Astrocyte (in vitro differentiated cells and primary cell): Measurements from ENCODE around the gene CDKAL1. TPM values are rescaled to one million over a fixed set of nuclear protein-coding genes. Genes with fewer than 3 reads are reported as not detected.

ENCODE experiments used
- DNase-seq: peaks from one replicate; pipeline ENCODE4 v3.0.0-alpha.2; 2010; ENCODE audit warnings: low read depth
- FAIRE-seq: peaks from 2 replicates; lab custom pipeline; 2011; peaks lifted over from hg19 to GRCh38; lab: Jason Lieb, UNC
- H2AFZ ChIP-seq: 2 replicates; pipeline ENCODE4 v1.6.0; 2012; ENCODE audit warnings: low read depth, low read length, inconsistent platforms
- H3K27ac ChIP-seq: 2 replicates; pipeline ENCODE4 v1.5.1; 2011; ENCODE audit warnings: low read depth, low read length, inconsistent platforms
- H3K27me3 ChIP-seq: 2 replicates; pipeline ENCODE4 v1.6.0; 2011; ENCODE audit warnings: low read length, inconsistent platforms; ENCODE audit not compliant: insufficient read depth
- H3K36me3 ChIP-seq: 2 replicates; pipeline ENCODE4 v1.5.1; 2011; ENCODE audit warnings: low read length, inconsistent platforms; ENCODE audit not compliant: insufficient read depth
- H3K4me1 ChIP-seq: 2 replicates; pipeline ENCODE4 v1.5.1; 2011; ENCODE audit warnings: low read length, inconsistent platforms; ENCODE audit not compliant: insufficient read depth
- H3K4me2 ChIP-seq: 2 replicates; pipeline ENCODE4 v1.6.0; 2012; ENCODE audit warnings: low read length, inconsistent platforms
- H3K4me3 ChIP-seq: 2 replicates; pipeline ENCODE4 v1.5.1; 2011; ENCODE audit warnings: low read depth, mild to moderate bottlenecking, low read length, inconsistent platforms; ENCODE audit not compliant: insufficient read depth
- H3K79me2 ChIP-seq: 2 replicates; pipeline ENCODE4 v1.6.0; 2012; ENCODE audit warnings: mild to moderate bottlenecking, low read length, inconsistent platforms; ENCODE audit not compliant: insufficient read depth
- H3K9ac ChIP-seq: 2 replicates; pipeline ENCODE4 v1.6.0; 2012; ENCODE audit warnings: mild to moderate bottlenecking, low read length, inconsistent platforms
- H3K9me3 ChIP-seq: 2 replicates; pipeline ENCODE4 v1.5.1; 2012; ENCODE audit warnings: low read depth, mild to moderate bottlenecking, low read length, inconsistent platforms; ENCODE audit not compliant: insufficient read depth
- H4K20me1 ChIP-seq: 2 replicates; pipeline ENCODE4 v1.6.0; 2012; ENCODE audit warnings: low read length, inconsistent platforms; ENCODE audit not compliant: insufficient read depth
- H3K27ac Mint-ChIP-seq: one replicate; pipeline ENCODE4 v1.8.0; 2021; ENCODE audit warnings: mild to moderate bottlenecking, mixed read lengths; ENCODE audit not compliant: unreplicated experiment
- H3K27me3 Mint-ChIP-seq: one replicate; pipeline ENCODE4 v1.8.0; 2021; ENCODE audit warnings: low read depth, mixed read lengths; ENCODE audit not compliant: unreplicated experiment
- H3K36me3 Mint-ChIP-seq: one replicate; pipeline ENCODE4 v1.8.0; 2021; ENCODE audit warnings: low read depth, mixed read lengths; ENCODE audit not compliant: unreplicated experiment
- H3K4me1 Mint-ChIP-seq: one replicate; pipeline ENCODE4 v1.8.0; 2021; ENCODE audit warnings: low read depth, mixed read lengths; ENCODE audit not compliant: unreplicated experiment
- H3K4me3 Mint-ChIP-seq: one replicate; pipeline ENCODE4 v1.8.0; 2021; ENCODE audit warnings: mild to moderate bottlenecking, moderate library complexity, mixed read lengths; ENCODE audit not compliant: unreplicated experiment
- H3K9me3 Mint-ChIP-seq: one replicate; pipeline ENCODE4 v1.8.0; 2021; ENCODE audit warnings: mild to moderate bottlenecking, mixed read lengths; ENCODE audit not compliant: unreplicated experiment
- EZH2 ChIP-seq: IDR thresholded peaks from 2 replicates; pipeline ENCODE4 v1.6.1; 2012; ENCODE audit warnings: mild to moderate bottlenecking, low read length, inconsistent platforms; ENCODE audit not compliant: insufficient read depth
- total RNA-seq: library from RNA; stranded (reverse); gene quantifications from 2 replicates; pipeline ENCODE4 v1.2.1, GENCODE V29; 2021
- TF ChIP-seq, protein P1 (sequence below): IDR thresholded peaks from 2 replicates; pipeline ENCODE4 v1.5.1; 2011; ENCODE audit warnings: low read depth, mild to moderate bottlenecking, inconsistent platforms, low read length, moderate library complexity; ENCODE audit not compliant: insufficient read depth

Gene CDKAL1
- total RNA-seq, 1 donor from 2014 or later: 13.7 TPM

DNA sequence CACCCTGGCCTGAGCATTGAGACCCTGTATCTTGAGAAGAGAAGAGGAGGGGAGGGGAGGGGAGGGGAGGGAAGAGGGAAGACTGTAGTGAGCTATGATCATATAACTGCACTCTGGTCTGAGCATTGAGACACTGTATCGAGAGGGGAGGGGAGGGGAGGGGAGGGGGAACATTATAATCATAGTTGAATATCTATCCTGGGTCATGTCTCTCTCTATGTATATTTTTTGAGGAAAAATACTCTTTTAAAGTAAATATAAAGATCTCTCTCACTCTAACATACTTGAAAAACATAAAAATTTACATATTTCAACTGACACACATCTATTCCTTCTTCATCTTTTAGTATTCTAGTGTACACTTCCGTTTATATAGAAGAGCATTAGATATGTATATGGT, 431.0 kb downstream of the CDKAL1 start:
- H3K27ac ChIP-seq: no peak overlapping the region
- Mint-ChIP-seq H3K4me3 (no peak overlapping the region), H3K27me3 (no peaks in the 10 kb centered on the region)

DNA sequence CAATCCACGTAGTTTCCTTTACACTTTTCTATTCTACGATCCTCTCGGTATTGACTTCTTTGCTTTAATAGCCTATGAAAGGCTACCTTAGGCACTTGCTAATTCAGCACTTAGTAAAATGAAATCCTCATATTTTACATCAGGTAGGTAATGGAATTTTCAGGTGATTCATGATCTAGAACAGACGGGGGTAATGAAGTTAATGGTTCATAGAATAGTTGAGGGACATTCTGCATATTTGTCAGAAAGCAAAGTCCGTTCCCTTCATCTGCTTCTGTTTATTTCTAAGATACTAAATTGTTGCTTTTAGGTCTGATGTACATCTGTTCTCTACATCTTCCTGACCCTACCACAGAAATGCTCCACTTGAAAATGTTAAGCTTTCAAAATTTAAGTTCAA, 431.7 kb downstream of the CDKAL1 start:
- Mint-ChIP-seq H3K4me3 (no peak overlapping the region), H3K27ac (no peak overlapping the region), H3K36me3 (peaks cover 9% of the 10 kb centered on the region), H3K4me1 (no peaks in the 10 kb centered on the region), H3K27me3 (no peaks in the 10 kb centered on the region), H3K9me3 (peaks cover 8% of the 10 kb centered on the region)
- Histone ChIP-seq H3K36me3 (no peaks in the 10 kb centered on the region), H4K20me1 (no peaks in the 10 kb centered on the region), H3K4me1 (no peaks in the 10 kb centered on the region), H3K9ac (no peak overlapping the region), H3K79me2 (no peaks in the 10 kb centered on the region), H3K27ac (no peak overlapping the region), H3K9me3 (no peaks in the 10 kb centered on the region), H2AFZ (no peak overlapping the region), H3K4me3 (no peak overlapping the region), H3K27me3 (no peaks in the 10 kb centered on the region), H3K4me2 (no peak overlapping the region)
- DNase-seq (no peak), FAIRE-seq (no peak)
- no peak for TF ChIP-seq EZH2
- TF ChIP-seq, protein P1, sequence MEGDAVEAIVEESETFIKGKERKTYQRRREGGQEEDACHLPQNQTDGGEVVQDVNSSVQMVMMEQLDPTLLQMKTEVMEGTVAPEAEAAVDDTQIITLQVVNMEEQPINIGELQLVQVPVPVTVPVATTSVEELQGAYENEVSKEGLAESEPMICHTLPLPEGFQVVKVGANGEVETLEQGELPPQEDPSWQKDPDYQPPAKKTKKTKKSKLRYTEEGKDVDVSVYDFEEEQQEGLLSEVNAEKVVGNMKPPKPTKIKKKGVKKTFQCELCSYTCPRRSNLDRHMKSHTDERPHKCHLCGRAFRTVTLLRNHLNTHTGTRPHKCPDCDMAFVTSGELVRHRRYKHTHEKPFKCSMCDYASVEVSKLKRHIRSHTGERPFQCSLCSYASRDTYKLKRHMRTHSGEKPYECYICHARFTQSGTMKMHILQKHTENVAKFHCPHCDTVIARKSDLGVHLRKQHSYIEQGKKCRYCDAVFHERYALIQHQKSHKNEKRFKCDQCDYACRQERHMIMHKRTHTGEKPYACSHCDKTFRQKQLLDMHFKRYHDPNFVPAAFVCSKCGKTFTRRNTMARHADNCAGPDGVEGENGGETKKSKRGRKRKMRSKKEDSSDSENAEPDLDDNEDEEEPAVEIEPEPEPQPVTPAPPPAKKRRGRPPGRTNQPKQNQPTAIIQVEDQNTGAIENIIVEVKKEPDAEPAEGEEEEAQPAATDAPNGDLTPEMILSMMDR: no peak

More for the DNA sequence above, 431.0 kb downstream of the CDKAL1 start:
- Histone ChIP-seq H3K4me3 (no peak overlapping the region), H3K36me3 (no peaks in the 10 kb centered on the region), H3K79me2 (no peaks in the 10 kb centered on the region), H4K20me1 (no peaks in the 10 kb centered on the region), H3K27me3 (no peaks in the 10 kb centered on the region), H3K9ac (no peak overlapping the region), H2AFZ (no peak overlapping the region), H3K4me1 (no peaks in the 10 kb centered on the region), H3K4me2 (no peak overlapping the region), H3K9me3 (no peaks in the 10 kb centered on the region)
- H3K36me3 Mint-ChIP-seq: peaks cover 9% of the 10 kb centered on the region
- H3K4me1 Mint-ChIP-seq: no peaks in the 10 kb centered on the region
- DNase-seq (no peak), FAIRE-seq (no peak)
- H3K27ac Mint-ChIP-seq: no peak overlapping the region
- peaks cover 8% of the 10 kb centered on the region for H3K9me3 Mint-ChIP-seq
- TF ChIP-seq, protein P1: no peak
- TF ChIP-seq EZH2: no peak

DNA sequence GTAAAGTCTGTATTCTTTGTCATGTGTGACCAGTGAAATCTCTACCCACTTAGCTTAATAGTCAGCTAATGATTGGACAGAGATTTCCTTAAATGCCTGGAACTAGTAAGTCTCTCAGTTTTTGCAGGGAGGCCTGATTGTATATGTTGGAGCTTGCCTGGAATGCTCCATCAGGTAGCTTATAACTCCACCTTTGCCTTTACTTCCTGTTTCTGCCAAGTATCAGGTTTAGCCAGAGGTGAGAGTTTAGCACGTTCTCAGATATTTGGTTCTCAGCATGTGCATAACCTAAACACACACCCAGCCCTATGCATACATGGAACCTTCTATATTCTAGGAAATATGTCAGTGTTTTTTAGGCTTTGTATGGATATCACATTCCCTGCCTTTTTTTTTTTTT, 435.3 kb downstream of the CDKAL1 start:
- Histone ChIP-seq H2AFZ (no peak overlapping the region), H3K4me1 (no peaks in the 10 kb centered on the region), H3K79me2 (no peaks in the 10 kb centered on the region), H3K36me3 (no peaks in the 10 kb centered on the region), H4K20me1 (no peaks in the 10 kb centered on the region), H3K4me2 (no peak overlapping the region), H3K9me3 (no peaks in the 10 kb centered on the region), H3K27me3 (no peaks in the 10 kb centered on the region), H3K9ac (no peak overlapping the region), H3K27ac (no peak overlapping the region), H3K4me3 (no peak overlapping the region)
- H3K4me1 Mint-ChIP-seq: no peaks in the 10 kb centered on the region
- peaks cover 9% of the 10 kb centered on the region for H3K36me3 Mint-ChIP-seq
- H3K27me3 Mint-ChIP-seq: no peaks in the 10 kb centered on the region
- FAIRE-seq: no peak
- TF ChIP-seq, protein P1: no peak
- no peak for TF ChIP-seq EZH2
- peaks cover 5% of the 10 kb centered on the region for H3K9me3 Mint-ChIP-seq
- H3K27ac Mint-ChIP-seq: no peak overlapping the region
- no peak overlapping the region for H3K4me3 Mint-ChIP-seq
- no peak for DNase-seq
